K562 (cell line): ENCODE results near the gene CABP7.

Experiments
- RBBP5 ChIP-seq: fragments of 200-600 bp; sonication (generic); IDR thresholded peaks from 2 replicates; pipeline ENCODE4 v1.6.1; 2012; ENCODE audit warnings: borderline replicate concordance, mild to moderate bottlenecking, low read length, control low read depth, inconsistent platforms; ENCODE audit not compliant: insufficient read depth, poor library complexity, severe bottlenecking
- RBM17 ChIP-seq: fragments of 200-400 bp; formaldehyde crosslinking; IDR thresholded peaks from 2 replicates; pipeline ENCODE4 v1.6.1; 2017; ENCODE audit warnings: low read depth, mild to moderate bottlenecking, low read length, borderline replicate concordance
- RNF2 ChIP-seq: sonication (generic); IDR thresholded peaks from 2 replicates; pipeline ENCODE4 v1.6.1; 2016
- RNF219 ChIP-seq: fragments of 250-450 bp; sonication (Bioruptor Pico); IDR thresholded peaks from 2 replicates; pipeline ENCODE4 v1.5.0; 2022; ENCODE audit warnings: mild to moderate bottlenecking
- TFE3 ChIP-seq: fragments of 450-650 bp; formaldehyde crosslinking; IDR thresholded peaks from 2 replicates; pipeline ENCODE4 v1.4.0; 2020; ENCODE audit warnings: mild to moderate bottlenecking, mixed read lengths
- YY1 ChIP-seq, 3 experiments: IDR thresholded peaks; 2 replicates each; pipeline ENCODE4 v1.6.1; 2011; ENCODE audit warnings: low read length in 2 of 3, mild to moderate bottlenecking in 2 of 3, moderate library complexity in 2 of 3, borderline replicate concordance in 1 of 3, control low read depth in 1 of 3, low read depth in 1 of 3; ENCODE audit not compliant: insufficient read depth in 3 of 3, insufficient replicate concordance in 2 of 3, control insufficient read depth in 1 of 3, insufficient read length in 1 of 3; ENCODE audit errors: extremely low read depth in 1 of 3

GRCh38 chr22:29729161-29729560 is 9.4 kb downstream of the CABP7 start:
- TF ChIP-seq YY1 (IDR thresholded peaks at IDR 0.05; ENCODE audit: borderline replicate concordance in 1 of 3, control insufficient read depth in 1 of 3, extremely low read depth in 1 of 3, insufficient read depth in 3 of 3, insufficient read length in 1 of 3, insufficient replicate concordance in 2 of 3, low read depth in 1 of 3, low read length in 2 of 3), result no peak
- TF ChIP-seq RBBP5, result no peak
- TF ChIP-seq RNF219, result no peak
- no peak for TF ChIP-seq RBM17
- TF ChIP-seq RNF2, result no peak
- TF ChIP-seq TFE3 (CRISPR knock-in tag), result no peak
